MCF 10A (cell line): ENCODE results near the gene ACAA1. TPM values are rescaled to one million over a fixed set of nuclear protein-coding genes. Genes with fewer than 3 reads are reported as not detected.
"Not testable (repeated sequence)": the region's sequence is repeated elsewhere in the genome, so short reads cannot be mapped to it uniquely, and the experiment has no call there.

Experiments used
- BruUV-seq: library from RNA; stranded (reverse); fragments of 400-500 nt; replicated peaks from 2 replicates; lab custom pipeline; 2021; lab: Mats Ljungman, UMichigan
- CTCF ChIA-PET: fragments of 300-600 bp; sonication (Branson Sonifier 250); formaldehyde crosslinking; extraction: SDS; loops from one replicate; lab custom pipeline; 2021; ENCODE audit warnings: antibody characterized with exemption, inconsistent platforms; lab: Yijun Ruan, JAX
- POLR2A ChIA-PET: fragments of 300-600, 350-650 bp; sonication (Branson Sonifier 250); formaldehyde crosslinking; extraction: SDS; loops from one replicate; lab custom pipeline; 2020; ENCODE audit warnings: antibody characterized with exemption, inconsistent platforms; lab: Yijun Ruan, JAX
- DNase-seq: peaks from one replicate; pipeline ENCODE4 v3.0.0-alpha.2; 2018; ENCODE audit not compliant: unreplicated experiment
- H3K27ac Mint-ChIP-seq: one replicate; pipeline ENCODE4 v1.8.0; 2022; ENCODE audit warnings: mild to moderate bottlenecking, low read depth, mixed read lengths; ENCODE audit not compliant: unreplicated experiment
- H3K27me3 Mint-ChIP-seq: one replicate; pipeline ENCODE4 v1.8.0; 2022; ENCODE audit warnings: mixed read lengths; ENCODE audit not compliant: insufficient read depth, unreplicated experiment
- H3K36me3 Mint-ChIP-seq: one replicate; pipeline ENCODE4 v1.8.0; 2022; ENCODE audit warnings: mild to moderate bottlenecking, moderate library complexity, mixed read lengths; ENCODE audit not compliant: insufficient read depth, unreplicated experiment
- H3K4me1 Mint-ChIP-seq: one replicate; pipeline ENCODE4 v1.8.0; 2022; ENCODE audit warnings: mixed read lengths; ENCODE audit not compliant: insufficient read depth, unreplicated experiment
- H3K4me3 Mint-ChIP-seq: one replicate; pipeline ENCODE4 v1.8.0; 2022; ENCODE audit warnings: mild to moderate bottlenecking, moderate library complexity, mixed read lengths; ENCODE audit not compliant: unreplicated experiment
- H3K9me3 Mint-ChIP-seq: one replicate; pipeline ENCODE4 v1.8.0; 2022; ENCODE audit warnings: mixed read lengths; ENCODE audit not compliant: unreplicated experiment
- CTCF ChIP-seq: fragments of 200-600 bp; IDR thresholded peaks from one replicate; pipeline ENCODE4 v1.8.0; 2022; ENCODE audit warnings: antibody characterized with exemption, mild to moderate bottlenecking; ENCODE audit not compliant: unreplicated experiment
- intact Hi-C: fragments of 100-400 bp; cut with micrococcal nuclease; formaldehyde crosslinking; loops from 2 replicates; pipeline ENCODE4 v1.14.1; 2022
- total RNA-seq: library from RNA; stranded (reverse); gene quantifications from 2 replicates; pipeline ENCODE4 v1.2.3, GENCODE V29; 2022

The ACAA1 gene
- total RNA-seq, 1 experiment from 2014 or later: 46.7 TPM

DNA sequence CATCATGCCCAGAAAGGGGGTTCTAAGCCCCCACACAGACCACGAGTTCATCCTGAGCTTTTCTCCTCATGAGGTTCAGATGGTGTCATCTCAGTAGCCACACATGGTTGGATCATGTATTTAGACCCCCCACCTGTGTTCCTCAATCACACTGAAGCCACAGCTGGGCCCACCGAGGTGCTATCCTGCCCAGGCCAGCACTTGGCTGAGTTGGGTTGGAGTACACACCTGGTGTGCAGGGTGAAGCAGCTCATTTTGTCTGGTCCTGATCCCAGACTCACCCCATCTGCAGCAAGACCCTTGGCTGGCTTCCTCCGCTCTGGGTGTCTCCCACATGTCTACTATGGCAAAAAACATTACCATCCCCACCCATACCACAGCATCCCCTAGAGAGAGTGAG, 41.9 kb downstream of the ACAA1 start:
- peaks cover 11% of the 10 kb centered on the region for H3K36me3 Mint-ChIP-seq
- H3K4me1 Mint-ChIP-seq: no peaks in the 10 kb centered on the region
- H3K27ac Mint-ChIP-seq: no peak overlapping the region
- no peak overlapping the region for H3K4me3 Mint-ChIP-seq
- POLR2A ChIA-PET: no interaction called here
- CTCF ChIA-PET: interaction anchor here (0.7 kb wide), 1 partner anchor 953 kb away, joined by 3 read pairs; no protein-coding TSS in a partner anchor
- TF ChIP-seq CTCF: no peak
- no peak for DNase-seq
- H3K9me3 Mint-ChIP-seq: no peaks in the 10 kb centered on the region
- intact Hi-C loops: no loop called here
- H3K27me3 Mint-ChIP-seq: peaks cover 41% of the 10 kb centered on the region
- BruUV-seq: no TSS peak

- no peak for DNase-seq
- ChIA-PET POLR2A (no interaction called here), CTCF (no interaction called here)
- no peaks in the 10 kb centered on the region for H3K9me3 Mint-ChIP-seq
- no TSS peak for BruUV-seq
- H3K4me1 Mint-ChIP-seq: no peaks in the 10 kb centered on the region
- no peak overlapping the region for H3K4me3 Mint-ChIP-seq
- no peak for TF ChIP-seq CTCF
- H3K27me3 Mint-ChIP-seq: peaks cover 35% of the 10 kb centered on the region
- no peaks in the 10 kb centered on the region for H3K36me3 Mint-ChIP-seq
- intact Hi-C loops: no loop called here
- H3K27ac Mint-ChIP-seq: no peak overlapping the region
Observed at GRCh38 chr3:38090453-38090852, 46.5 kb downstream of the ACAA1 start.

DNA sequence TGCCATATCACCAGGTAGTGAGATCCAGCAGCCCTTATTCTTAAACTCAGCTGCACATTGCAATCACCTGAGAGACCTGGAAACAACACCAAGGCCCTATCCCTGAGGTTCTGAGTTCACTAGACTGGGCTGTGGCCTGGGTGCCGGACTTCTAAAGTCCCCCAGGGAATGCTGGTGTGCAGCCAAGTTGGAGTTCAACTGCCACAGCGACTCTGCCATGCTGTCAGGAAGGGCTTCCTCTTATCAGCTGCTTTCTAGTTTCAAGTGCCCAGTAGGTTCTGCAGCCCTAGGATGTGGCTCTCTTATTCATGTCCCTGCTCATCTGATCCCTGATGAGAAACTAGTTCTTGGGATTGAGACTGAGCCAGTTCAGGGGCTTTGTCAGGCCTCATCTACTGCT, 47.8 kb downstream of the ACAA1 start:
- peaks cover 34% of the 10 kb centered on the region for H3K27me3 Mint-ChIP-seq
- intact Hi-C loops: no loop called here
- peaks cover 9% of the 10 kb centered on the region for H3K36me3 Mint-ChIP-seq
- H3K4me1 Mint-ChIP-seq: no peaks in the 10 kb centered on the region
- no peak overlapping the region for H3K27ac Mint-ChIP-seq
- TF ChIP-seq CTCF: no peak
- peaks cover 6% of the 10 kb centered on the region for H3K9me3 Mint-ChIP-seq
- no TSS peak for BruUV-seq
- ChIA-PET POLR2A (no interaction called here), CTCF (no interaction called here)
- no peak for DNase-seq
- H3K4me3 Mint-ChIP-seq: no peak overlapping the region

- no peaks in the 10 kb centered on the region for H3K4me1 Mint-ChIP-seq
- intact Hi-C loops: no loop called here
- CTCF ChIA-PET: interaction anchor here (0.7 kb wide), 1 partner anchor 41 kb away, joined by 3 read pairs; no protein-coding TSS in a partner anchor
- H3K9me3 Mint-ChIP-seq: peaks cover 10% of the 10 kb centered on the region
- H3K27ac Mint-ChIP-seq: no peak overlapping the region
- POLR2A ChIA-PET: no interaction called here
- BruUV-seq: no TSS peak
- H3K27me3 Mint-ChIP-seq: peaks cover 32% of the 10 kb centered on the region
- DNase-seq: no peak
- peaks cover 13% of the 10 kb centered on the region for H3K36me3 Mint-ChIP-seq
- TF ChIP-seq CTCF: no peak
- no peak overlapping the region for H3K4me3 Mint-ChIP-seq
Observed at GRCh38 chr3:38088126-38089078, 48.5 kb downstream of the ACAA1 start.

DNA sequence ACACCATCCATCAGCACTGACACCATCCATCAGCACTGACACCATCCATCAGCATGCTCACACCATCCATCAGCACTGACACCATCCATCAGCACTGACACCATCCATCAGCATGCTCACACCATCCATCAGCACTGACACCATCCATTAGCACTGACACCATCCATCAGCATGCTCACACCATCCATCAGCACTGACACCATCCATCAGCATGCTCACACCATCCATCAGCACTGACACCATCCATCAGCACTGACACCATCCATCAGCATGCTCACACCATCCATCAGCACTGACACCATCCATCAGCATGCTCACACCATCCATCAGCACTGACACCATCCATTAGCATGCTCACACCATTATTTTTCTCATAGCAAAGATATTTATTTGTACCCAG, 49.6 kb downstream of the ACAA1 start:
- Mint-ChIP-seq H3K27me3 (peaks cover 25% of the 10 kb centered on the region), H3K36me3 (peaks cover 13% of the 10 kb centered on the region), H3K9me3 (peaks cover 10% of the 10 kb centered on the region)
- BruUV-seq, H3K4me3 Mint-ChIP-seq, H3K4me1 Mint-ChIP-seq, H3K27ac Mint-ChIP-seq, intact Hi-C loops, CTCF ChIA-PET, DNase-seq, POLR2A ChIA-PET: not testable (repeated sequence)
